WTC11 (cell line): ENCODE results near the gene TIMM22. TPM values are rescaled to one million over a fixed set of nuclear protein-coding genes. Genes with fewer than 3 reads are reported as not detected.
A peak's percentile ranks its signal among the peaks of the same experiment; 100 is the strongest.

Experiments
- ATAC-seq: fragments of 200-7000 bp; cut with Tn5 transposase; 2 replicates; pipeline ENCODE4 v1.10.0; 2021; ENCODE audit warnings: mild to moderate bottlenecking, moderate library complexity
- CTCF ChIA-PET: fragments of 300-600 bp; sonication (Branson Sonifier 250); formaldehyde crosslinking; loops from one replicate; lab custom pipeline; 2021; ENCODE audit warnings: antibody characterized with exemption; lab: Charles Lee
- POLR2A ChIA-PET: fragments of 350-600 bp; sonication (Branson Sonifier 250); formaldehyde crosslinking; loops from one replicate; lab custom pipeline; 2021; ENCODE audit warnings: antibody characterized with exemption; lab: Charles Lee
- DNase-seq: peaks from one replicate; pipeline ENCODE4 v3.0.0; 2021; ENCODE audit warnings: low spot score
- H3K27ac Mint-ChIP-seq: 2 replicates; pipeline ENCODE4 v1.8.0; 2021; ENCODE audit warnings: mixed read lengths
- H3K27me3 Mint-ChIP-seq: 2 replicates; pipeline ENCODE4 v1.8.0; 2021; ENCODE audit warnings: low read depth, mild to moderate bottlenecking, moderate library complexity, mixed read lengths
- H3K36me3 Mint-ChIP-seq: 2 replicates; pipeline ENCODE4 v1.8.0; 2021; ENCODE audit warnings: mixed read lengths
- H3K4me1 Mint-ChIP-seq: 2 replicates; pipeline ENCODE4 v1.8.0; 2022; ENCODE audit warnings: mixed read lengths
- H3K4me3 Mint-ChIP-seq: 2 replicates; pipeline ENCODE4 v1.8.0; 2021; ENCODE audit warnings: mild to moderate bottlenecking, moderate library complexity, mixed read lengths
- H3K9me3 Mint-ChIP-seq: 2 replicates; pipeline ENCODE4 v1.8.0; 2021; ENCODE audit warnings: mixed read lengths
- ATF3 ChIP-seq: sonication (generic); formaldehyde crosslinking; conservative IDR thresholded peaks from 2 replicates; pipeline ENCODE4 v1.8.1; 2022; ENCODE audit warnings: mild to moderate bottlenecking, missing genetic modification reagents
- CREB1 ChIP-seq: sonication (generic); formaldehyde crosslinking; IDR thresholded peaks from 2 replicates; pipeline ENCODE4 v1.8.0; 2023; ENCODE audit warnings: mild to moderate bottlenecking, missing genetic modification reagents
- E2F1 ChIP-seq: sonication (generic); formaldehyde crosslinking; IDR thresholded peaks from 2 replicates; pipeline ENCODE4 v1.8.0; 2022; ENCODE audit warnings: mild to moderate bottlenecking, missing genetic modification reagents
- FOXJ3 ChIP-seq: sonication (generic); formaldehyde crosslinking; IDR thresholded peaks from 2 replicates; pipeline ENCODE4 v1.9.0; 2021; ENCODE audit warnings: missing genetic modification reagents, mild to moderate bottlenecking, borderline replicate concordance
- GRHL2 ChIP-seq: fragments of 250-450 bp; sonication (Bioruptor Pico); IDR thresholded peaks from 2 replicates; pipeline ENCODE4 v1.8.0; 2022; ENCODE audit warnings: mild to moderate bottlenecking, moderate library complexity; ENCODE audit not compliant: insufficient replicate concordance, severe bottlenecking
- HMGA2 ChIP-seq: fragments of 250-450 bp; sonication (Bioruptor Pico); IDR thresholded peaks from 2 replicates; pipeline ENCODE4 v1.4.0; 2021; ENCODE audit warnings: mild to moderate bottlenecking, moderate library complexity
- IRF2 ChIP-seq: sonication (generic); formaldehyde crosslinking; IDR thresholded peaks from 2 replicates; pipeline ENCODE4 v1.8.0; 2022; ENCODE audit warnings: low read depth, missing genetic modification reagents, borderline replicate concordance
- NFYB ChIP-seq: sonication (generic); formaldehyde crosslinking; conservative IDR thresholded peaks from 2 replicates; pipeline ENCODE4 v1.8.0; 2022; ENCODE audit warnings: low read depth, missing genetic modification reagents
- PREB ChIP-seq: sonication (generic); formaldehyde crosslinking; IDR thresholded peaks from 2 replicates; pipeline ENCODE4 v1.8.1; 2022; ENCODE audit warnings: mild to moderate bottlenecking, missing genetic modification reagents, moderate library complexity, borderline replicate concordance
- RORB ChIP-seq: fragments of 250-450 bp; sonication (Bioruptor Pico); IDR thresholded peaks from 2 replicates; pipeline ENCODE4 v1.9.0; 2021; ENCODE audit warnings: mild to moderate bottlenecking
- total RNA-seq: library from RNA; stranded (reverse); gene quantifications from 3 replicates; pipeline ENCODE4 v1.2.3, GENCODE V29; 2021
- TF ChIP-seq, protein P1 (sequence below): sonication (generic); formaldehyde crosslinking; conservative IDR thresholded peaks from 2 replicates; pipeline ENCODE4 v1.8.1; 2023; ENCODE audit warnings: mild to moderate bottlenecking, low read depth, missing genetic modification reagents, moderate library complexity
- TF ChIP-seq, protein P2 (sequence below): fragments of 250-450 bp; sonication (Bioruptor Pico); IDR thresholded peaks from 2 replicates; pipeline ENCODE4 v1.8.0; 2021; ENCODE audit warnings: mild to moderate bottlenecking
- TF ChIP-seq, protein P3 (sequence below): sonication (generic); formaldehyde crosslinking; IDR thresholded peaks from 2 replicates; pipeline ENCODE4 v1.8.1; 2022; ENCODE audit warnings: low read depth, missing genetic modification reagents, borderline replicate concordance
- TF ChIP-seq, protein P4 (sequence below): sonication (generic); formaldehyde crosslinking; IDR thresholded peaks from 2 replicates; pipeline ENCODE4 v1.8.1; 2023; ENCODE audit warnings: mild to moderate bottlenecking, missing genetic modification reagents

The TIMM22 gene
- total RNA-seq, 1 experiment from 2014 or later, result 18.0 TPM

- peaks cover 79% of the 10 kb centered on the region for H3K4me1 Mint-ChIP-seq
- DNase-seq (no peak), ATAC-seq (peak; percentile 29; the same call in 1 of the 2 replicates)
- H3K9me3 Mint-ChIP-seq, result peaks cover 8% of the 10 kb centered on the region
- no peak overlapping the region for H3K4me3 Mint-ChIP-seq
- CTCF ChIA-PET, result interaction anchor here (0.7 to 2.0 kb wide), 9 partner anchors 8 to 170 kb away, joined by 3 to 7 read pairs (median 4); partner anchors contain the start of genes NXN and TIMM22
- no peaks in the 10 kb centered on the region for H3K27me3 Mint-ChIP-seq
- TF ChIP-seq, protein P1, sequence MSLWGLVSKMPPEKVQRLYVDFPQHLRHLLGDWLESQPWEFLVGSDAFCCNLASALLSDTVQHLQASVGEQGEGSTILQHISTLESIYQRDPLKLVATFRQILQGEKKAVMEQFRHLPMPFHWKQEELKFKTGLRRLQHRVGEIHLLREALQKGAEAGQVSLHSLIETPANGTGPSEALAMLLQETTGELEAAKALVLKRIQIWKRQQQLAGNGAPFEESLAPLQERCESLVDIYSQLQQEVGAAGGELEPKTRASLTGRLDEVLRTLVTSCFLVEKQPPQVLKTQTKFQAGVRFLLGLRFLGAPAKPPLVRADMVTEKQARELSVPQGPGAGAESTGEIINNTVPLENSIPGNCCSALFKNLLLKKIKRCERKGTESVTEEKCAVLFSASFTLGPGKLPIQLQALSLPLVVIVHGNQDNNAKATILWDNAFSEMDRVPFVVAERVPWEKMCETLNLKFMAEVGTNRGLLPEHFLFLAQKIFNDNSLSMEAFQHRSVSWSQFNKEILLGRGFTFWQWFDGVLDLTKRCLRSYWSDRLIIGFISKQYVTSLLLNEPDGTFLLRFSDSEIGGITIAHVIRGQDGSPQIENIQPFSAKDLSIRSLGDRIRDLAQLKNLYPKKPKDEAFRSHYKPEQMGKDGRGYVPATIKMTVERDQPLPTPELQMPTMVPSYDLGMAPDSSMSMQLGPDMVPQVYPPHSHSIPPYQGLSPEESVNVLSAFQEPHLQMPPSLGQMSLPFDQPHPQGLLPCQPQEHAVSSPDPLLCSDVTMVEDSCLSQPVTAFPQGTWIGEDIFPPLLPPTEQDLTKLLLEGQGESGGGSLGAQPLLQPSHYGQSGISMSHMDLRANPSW (CRISPR knock-in tag), result no peak
- TF ChIP-seq, protein P2, sequence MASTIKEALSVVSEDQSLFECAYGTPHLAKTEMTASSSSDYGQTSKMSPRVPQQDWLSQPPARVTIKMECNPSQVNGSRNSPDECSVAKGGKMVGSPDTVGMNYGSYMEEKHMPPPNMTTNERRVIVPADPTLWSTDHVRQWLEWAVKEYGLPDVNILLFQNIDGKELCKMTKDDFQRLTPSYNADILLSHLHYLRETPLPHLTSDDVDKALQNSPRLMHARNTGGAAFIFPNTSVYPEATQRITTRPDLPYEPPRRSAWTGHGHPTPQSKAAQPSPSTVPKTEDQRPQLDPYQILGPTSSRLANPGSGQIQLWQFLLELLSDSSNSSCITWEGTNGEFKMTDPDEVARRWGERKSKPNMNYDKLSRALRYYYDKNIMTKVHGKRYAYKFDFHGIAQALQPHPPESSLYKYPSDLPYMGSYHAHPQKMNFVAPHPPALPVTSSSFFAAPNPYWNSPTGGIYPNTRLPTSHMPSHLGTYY (CRISPR knock-in tag), result no peak
- no peak for TF ChIP-seq NFYB (CRISPR knock-in tag)
- no peak for TF ChIP-seq PREB (CRISPR knock-in tag)
- TF ChIP-seq E2F1 (CRISPR knock-in tag), result no peak
- TF ChIP-seq GRHL2 (CRISPR knock-in tag), result no peak
- peaks cover 13% of the 10 kb centered on the region for H3K36me3 Mint-ChIP-seq
- POLR2A ChIA-PET, result no interaction called here
- H3K27ac Mint-ChIP-seq, result peak overlapping the region; percentile 57
Observed at GRCh38 chr17:964876-965275, 32.1 kb upstream of the TIMM22 start.

DNA sequence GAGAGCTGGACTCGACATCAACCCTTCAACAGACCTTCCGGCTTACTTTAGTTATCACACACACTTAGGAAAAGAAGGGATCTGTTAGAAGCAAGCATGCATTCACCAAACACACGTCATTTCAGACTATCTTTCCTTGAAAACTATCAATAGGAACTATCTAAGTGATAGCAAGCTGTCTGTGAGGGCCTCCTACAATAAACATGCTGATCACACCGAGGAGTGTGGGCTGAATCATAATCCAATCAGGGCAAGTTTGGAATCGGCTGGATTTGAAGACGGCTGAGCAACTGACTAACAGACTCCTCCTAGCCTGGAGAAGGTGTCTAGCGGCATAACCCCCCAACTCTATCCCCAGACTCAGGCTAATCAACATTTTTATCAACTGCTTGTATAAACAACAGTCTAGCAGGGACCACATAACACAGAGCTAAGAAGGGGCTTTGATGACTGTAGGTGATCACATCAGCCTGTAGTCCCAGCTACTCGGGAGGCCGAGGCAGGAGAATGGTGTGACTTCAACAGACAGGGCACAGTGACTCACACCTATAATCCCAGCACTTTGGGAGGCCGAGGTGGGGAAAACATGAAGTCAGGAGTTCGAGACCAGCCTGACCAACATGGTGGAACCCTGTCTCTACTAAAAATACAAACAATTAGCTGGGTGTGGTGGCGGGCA, 31.5 kb upstream of the TIMM22 start:
- ChIA-PET CTCF (interaction anchor here (0.7 to 2.0 kb wide), 10 partner anchors 8 to 170 kb away, joined by 3 to 7 read pairs (median 4); partner anchors contain the start of genes NXN and TIMM22), POLR2A (interaction anchor here (1.2 kb wide), 2 partner anchors 9 to 14 kb away, joined by 3 to 6 read pairs; no protein-coding TSS in a partner anchor)
- ATAC-seq (peak; percentile 8; the same call in 1 of the 2 replicates), DNase-seq (no peak)
- Mint-ChIP-seq H3K9me3 (peaks cover 8% of the 10 kb centered on the region), H3K27ac (peak overlapping the region; percentile 46), H3K27me3 (no peaks in the 10 kb centered on the region), H3K36me3 (peaks cover 13% of the 10 kb centered on the region), H3K4me3 (no peak overlapping the region), H3K4me1 (peaks cover 85% of the 10 kb centered on the region)
- TF ChIP-seq, protein P3, sequence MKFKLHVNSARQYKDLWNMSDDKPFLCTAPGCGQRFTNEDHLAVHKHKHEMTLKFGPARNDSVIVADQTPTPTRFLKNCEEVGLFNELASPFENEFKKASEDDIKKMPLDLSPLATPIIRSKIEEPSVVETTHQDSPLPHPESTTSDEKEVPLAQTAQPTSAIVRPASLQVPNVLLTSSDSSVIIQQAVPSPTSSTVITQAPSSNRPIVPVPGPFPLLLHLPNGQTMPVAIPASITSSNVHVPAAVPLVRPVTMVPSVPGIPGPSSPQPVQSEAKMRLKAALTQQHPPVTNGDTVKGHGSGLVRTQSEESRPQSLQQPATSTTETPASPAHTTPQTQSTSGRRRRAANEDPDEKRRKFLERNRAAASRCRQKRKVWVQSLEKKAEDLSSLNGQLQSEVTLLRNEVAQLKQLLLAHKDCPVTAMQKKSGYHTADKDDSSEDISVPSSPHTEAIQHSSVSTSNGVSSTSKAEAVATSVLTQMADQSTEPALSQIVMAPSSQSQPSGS, result no peak
- TF ChIP-seq E2F1 (CRISPR knock-in tag) (no peak), HMGA2 (no peak), RORB (CRISPR knock-in tag) (no peak), ATF3 (CRISPR knock-in tag) (no peak), GRHL2 (CRISPR knock-in tag) (no peak), IRF2 (CRISPR knock-in tag) (no peak), FOXJ3 (CRISPR knock-in tag) (no peak), CREB1 (CRISPR knock-in tag) (no peak)
- TF ChIP-seq, protein P4, sequence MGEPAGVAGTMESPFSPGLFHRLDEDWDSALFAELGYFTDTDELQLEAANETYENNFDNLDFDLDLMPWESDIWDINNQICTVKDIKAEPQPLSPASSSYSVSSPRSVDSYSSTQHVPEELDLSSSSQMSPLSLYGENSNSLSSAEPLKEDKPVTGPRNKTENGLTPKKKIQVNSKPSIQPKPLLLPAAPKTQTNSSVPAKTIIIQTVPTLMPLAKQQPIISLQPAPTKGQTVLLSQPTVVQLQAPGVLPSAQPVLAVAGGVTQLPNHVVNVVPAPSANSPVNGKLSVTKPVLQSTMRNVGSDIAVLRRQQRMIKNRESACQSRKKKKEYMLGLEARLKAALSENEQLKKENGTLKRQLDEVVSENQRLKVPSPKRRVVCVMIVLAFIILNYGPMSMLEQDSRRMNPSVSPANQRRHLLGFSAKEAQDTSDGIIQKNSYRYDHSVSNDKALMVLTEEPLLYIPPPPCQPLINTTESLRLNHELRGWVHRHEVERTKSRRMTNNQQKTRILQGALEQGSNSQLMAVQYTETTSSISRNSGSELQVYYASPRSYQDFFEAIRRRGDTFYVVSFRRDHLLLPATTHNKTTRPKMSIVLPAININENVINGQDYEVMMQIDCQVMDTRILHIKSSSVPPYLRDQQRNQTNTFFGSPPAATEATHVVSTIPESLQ (CRISPR knock-in tag), result no peak
